Adrenal gland (tissue), 12 donors: ENCODE results near the gene PPP1R15A. TPM values are rescaled to one million over a fixed set of nuclear protein-coding genes. Genes with fewer than 3 reads are reported as not detected.
"Not testable (repeated sequence)": the region's sequence is repeated elsewhere in the genome, so short reads cannot be mapped to it uniquely, and the experiment has no call there.

Experiments
- DNase-seq, 7 donors: peaks; one replicate each; pipeline ENCODE4 v3.0.0-alpha.2; 2019 to 2020
- H3K27ac ChIP-seq, 5 donors: fragments of 200-600 bp; sonication (generic) in 4 of 5; 1 replicate in 3 of 5; 2 replicates in 2 of 5; pipeline versions ENCODE4 v1.5.1 to v1.8.0; 2016 to 2020; ENCODE audit warnings: mild to moderate bottlenecking in 1 of 5
- H3K27me3 ChIP-seq: fragments of 200-600 bp; 2 replicates; pipeline ENCODE4 v1.8.0; 2021
- H3K36me3 ChIP-seq, 2 donors: fragments of 200-600 bp; replicated peaks in 1 of 2; 1 replicate in 1 of 2; 2 replicates in 1 of 2; pipeline versions ENCODE4 v1.5.1 to v1.8.0; 2018 to 2022
- H3K4me1 ChIP-seq, 2 donors: fragments of 200-600 bp; replicated peaks in 1 of 2; 1 replicate in 1 of 2; 2 replicates in 1 of 2; pipeline versions ENCODE4 v1.5.1 to v1.8.0; 2018 to 2021
- H3K4me3 ChIP-seq, 4 donors: fragments of 200-600 bp; sonication (generic) in 3 of 4; one replicate each; pipeline ENCODE4 v1.5.1; 2016 to 2018
- H3K9me3 ChIP-seq, 3 donors: fragments of 200-600 bp; sonication (generic) in 1 of 3; replicated peaks in 1 of 3; 1 replicate in 2 of 3; 2 replicates in 1 of 3; pipeline versions ENCODE4 v1.5.1 to v1.8.0; 2016 to 2021
- POLR2A ChIP-seq, 2 donors: fragments of 450-650 bp; IDR thresholded peaks; one replicate each; pipeline ENCODE4 v1.6.1; 2017; ENCODE audit warnings: antibody characterized with exemption in 2 of 2, mild to moderate bottlenecking in 2 of 2, moderate library complexity in 1 of 2
- WGBS, 4 donors: extraction: QIAGEN DNeasy Blood & Tissue Kit in 2 of 4; methylation state at CpG; one replicate each; pipeline versions ENCODE4 v1.1.5 to v1.1.7; 2013 to 2017; 5-methylcytosine and 5-hydroxymethylcytosine counted together
- intact Hi-C, 2 donors: fragments of 100-400 bp; cut with DNase I; formaldehyde crosslinking; loops; one replicate each; pipeline versions ENCODE4 v1.14.1 to v1.15.0; 2022 to 2023
- polyA plus RNA-seq, 3 donors: library from polyadenylated mRNA; stranded (reverse); fragments of 200-250 nt in 2 of 3; fragments of 350-450 nt in 1 of 3; fragmentation: Illumina TruSeq in 1 of 3; extraction: RNeasy Lipid Tissue Mini Kit (QIAGEN cat#74804) in 1 of 3; gene quantifications; one replicate each; pipeline ENCODE4 v1.2.3, GENCODE V29; 2013 to 2014
- total RNA-seq, 9 donors: library from RNA; depleted of rRNA in 4 of 9; stranded (reverse); fragments of >200 nt in 4 of 9; fragments of 120-200 nt in 1 of 9; fragmentation: NEBNext Ultra II Directional in 1 of 9; extraction: Animal tissue kit (Norgen Biotek cat#: 25700) in 1 of 9; gene quantifications; one replicate each; pipeline versions ENCODE4 v1.1.0 to v1.2.4, GENCODE V29; 2013 to 2023
- TF ChIP-seq, protein P1 (sequence below), 6 experiments: fragments of 450-650 bp in 4 of 6; fragments of 200-600 bp in 2 of 6; sonication (generic) in 1 of 6; IDR thresholded peaks; 1 replicate in 5 of 6; 2 replicates in 1 of 6; pipeline versions ENCODE4 v1.5.1 to v1.8.0; 2016 to 2021; ENCODE audit warnings: antibody characterized with exemption in 6 of 6, mild to moderate bottlenecking in 2 of 6, moderate library complexity in 1 of 6
- donor health status: healthy with polysubstance abuse.
- donor health status: Bipolar disorder and iron deficiency.
- donor health status: DM: yes; HTN: yes; CAD: no.
- donor health status: DM: no; HTN: no; CAD: no.
- donor health status: DM: no; HTN: no; CAD: no.
- donor health status: DM: yes; HTN: yes; CAD: no.

PPP1R15A gene
- total and polyA plus RNA-seq, 12 donors = 18.2 to 174 (median 43.7) TPM

DNA sequence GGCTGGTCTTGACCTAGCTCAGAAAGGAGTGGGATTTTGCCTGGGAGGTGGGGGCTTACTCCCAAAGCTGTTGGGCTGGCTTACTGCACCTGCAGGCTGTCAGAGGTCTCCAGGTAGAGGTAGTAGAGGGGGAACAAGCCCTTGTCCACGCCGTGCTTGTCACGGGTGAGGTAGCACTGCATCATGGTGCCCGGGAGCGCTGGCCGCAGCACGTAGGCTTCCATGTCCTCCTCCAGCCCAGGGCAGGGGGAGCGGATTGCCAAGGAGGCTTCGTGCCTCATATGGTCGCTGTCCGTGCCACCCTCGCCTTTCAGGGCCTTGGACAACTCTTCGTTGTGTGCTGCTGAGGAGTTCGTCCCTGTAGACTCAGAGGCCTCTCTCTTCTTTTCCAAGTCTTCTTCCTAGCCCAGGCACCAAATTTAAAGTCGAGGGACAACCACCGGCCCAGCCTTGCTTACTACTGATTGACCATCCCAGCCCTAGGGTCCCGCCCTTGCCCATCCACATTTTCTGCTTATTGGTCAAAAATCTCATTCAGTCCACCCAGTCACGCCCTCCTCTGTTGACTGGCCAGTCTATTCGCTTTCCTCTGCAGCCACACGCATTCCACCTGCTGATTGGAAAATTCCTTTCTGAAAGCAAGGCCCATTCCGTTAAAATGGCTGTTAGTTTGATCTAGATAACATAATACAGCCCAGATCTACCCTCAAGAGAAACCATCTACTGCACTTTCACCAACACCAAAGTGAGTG is 15.8 kb downstream of the PPP1R15A start:
- H3K36me3 ChIP-seq = no peaks in the 10 kb centered on the region
- H3K27me3 ChIP-seq = no peaks in the 10 kb centered on the region
- WGBS, 4 donors = 80 to 95% (median 93%) methylated on average over 9 to 21 of the region's 21 CpGs
- no peak overlapping the region for H3K27ac ChIP-seq
- H3K4me3 ChIP-seq = no peak overlapping the region
- no peaks in the 10 kb centered on the region for H3K4me1 ChIP-seq
- TF ChIP-seq POLR2A (IDR thresholded peaks at IDR 0.05) = no peak
- TF ChIP-seq, protein P1, sequence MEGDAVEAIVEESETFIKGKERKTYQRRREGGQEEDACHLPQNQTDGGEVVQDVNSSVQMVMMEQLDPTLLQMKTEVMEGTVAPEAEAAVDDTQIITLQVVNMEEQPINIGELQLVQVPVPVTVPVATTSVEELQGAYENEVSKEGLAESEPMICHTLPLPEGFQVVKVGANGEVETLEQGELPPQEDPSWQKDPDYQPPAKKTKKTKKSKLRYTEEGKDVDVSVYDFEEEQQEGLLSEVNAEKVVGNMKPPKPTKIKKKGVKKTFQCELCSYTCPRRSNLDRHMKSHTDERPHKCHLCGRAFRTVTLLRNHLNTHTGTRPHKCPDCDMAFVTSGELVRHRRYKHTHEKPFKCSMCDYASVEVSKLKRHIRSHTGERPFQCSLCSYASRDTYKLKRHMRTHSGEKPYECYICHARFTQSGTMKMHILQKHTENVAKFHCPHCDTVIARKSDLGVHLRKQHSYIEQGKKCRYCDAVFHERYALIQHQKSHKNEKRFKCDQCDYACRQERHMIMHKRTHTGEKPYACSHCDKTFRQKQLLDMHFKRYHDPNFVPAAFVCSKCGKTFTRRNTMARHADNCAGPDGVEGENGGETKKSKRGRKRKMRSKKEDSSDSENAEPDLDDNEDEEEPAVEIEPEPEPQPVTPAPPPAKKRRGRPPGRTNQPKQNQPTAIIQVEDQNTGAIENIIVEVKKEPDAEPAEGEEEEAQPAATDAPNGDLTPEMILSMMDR (IDR thresholded peaks at IDR 0.05) = no peak
- intact Hi-C loops = no loop called here
- DNase-seq = no peak
- no peaks in the 10 kb centered on the region for H3K9me3 ChIP-seq

DNA sequence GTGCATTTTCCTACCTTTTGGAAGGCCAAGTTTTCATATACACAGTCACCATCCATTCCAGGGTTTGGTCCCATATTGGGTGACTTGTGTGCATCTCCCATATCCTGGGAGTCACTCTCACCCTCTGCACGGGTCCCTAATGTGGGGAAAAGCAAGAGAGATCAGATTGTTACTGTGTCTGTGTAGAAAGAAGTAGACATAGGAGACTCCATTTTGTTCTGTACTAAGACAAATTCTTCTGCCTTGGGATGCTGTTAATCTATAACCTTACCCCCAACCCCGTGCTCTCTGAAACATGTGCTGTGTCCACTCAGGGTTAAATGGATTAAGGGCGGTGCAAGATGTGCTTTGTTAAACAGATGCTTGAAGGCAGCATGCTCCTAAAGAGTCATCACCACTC is 17.3 kb downstream of the PPP1R15A start:
- DNase-seq, H3K9me3 ChIP-seq, H3K36me3 ChIP-seq, H3K4me1 ChIP-seq, intact Hi-C loops, H3K4me3 ChIP-seq, H3K27ac ChIP-seq, H3K27me3 ChIP-seq: not testable (repeated sequence)
- 50 to 75% (median 65%) methylated on average over 2 to 3 of the region's 3 CpGs for WGBS, 4 donors

- Histone ChIP-seq H3K4me1 (no peaks in the 10 kb centered on the region), H3K27ac (no peak overlapping the region), H3K36me3 (no peaks in the 10 kb centered on the region), H3K4me3 (no peak overlapping the region), H3K27me3 (no peaks in the 10 kb centered on the region), H3K9me3 (no peaks in the 10 kb centered on the region)
- DNase-seq = no peak
- 71 to 82% (median 76%) methylated on average over 4 of the region's 4 CpGs for WGBS, 4 donors
- TF ChIP-seq, protein P1 (IDR thresholded peaks at IDR 0.05) = no peak
- no peak for TF ChIP-seq POLR2A (IDR thresholded peaks at IDR 0.05)
- intact Hi-C loops = no loop called here
Measured at GRCh38 chr19:48890551-48890950, 18.3 kb downstream of the PPP1R15A start.

- Histone ChIP-seq H3K36me3 (no peaks in the 10 kb centered on the region), H3K4me1 (peaks cover 0 to 5% of the 10 kb centered on the region in 2 donors), H3K4me3 (no peak overlapping the region), H3K27ac (no peak overlapping the region), H3K9me3 (no peaks in the 10 kb centered on the region), H3K27me3 (no peaks in the 10 kb centered on the region)
- WGBS, 4 donors = 57 to 77% (median 66%) methylated on average over 9 to 21 of the region's 21 CpGs
- no peak for TF ChIP-seq POLR2A (IDR thresholded peaks at IDR 0.05)
- TF ChIP-seq, protein P1 (IDR thresholded peaks at IDR 0.05) = no peak
- intact Hi-C loops = no loop called here
- no peak for DNase-seq
Measured at GRCh38 chr19:48895226-48895625, 23.0 kb downstream of the PPP1R15A start.
